HG03280 (cell line): ENCODE data around the gene RANBP9.

Experiments used
- ATAC-seq: cut with Tn5 transposase; IDR thresholded peaks from one replicate; pipeline ENCODE4 v1.9.1; 2021; ENCODE audit warnings: mild to moderate bottlenecking, moderate library complexity; ENCODE audit not compliant: unreplicated experiment

RANBP9 gene

GRCh38 chr6:13604546-13605416, 106.9 kb downstream of the RANBP9 start:
- ATAC-seq: no peak

- no peak for ATAC-seq
These were observed 107.5 kb downstream of the RANBP9 start for GRCh38 chr6:13604135-13604534.

- ATAC-seq: no peak
These were observed 111.6 kb downstream of the RANBP9 start for GRCh38 chr6:13600036-13600435.

GRCh38 chr6:13597073-13597472, 114.6 kb downstream of the RANBP9 start:
- no peak for ATAC-seq

GRCh38 chr6:13593720-13594119, 117.9 kb downstream of the RANBP9 start:
- ATAC-seq: no peak

- no peak for ATAC-seq
These were observed 118.5 kb downstream of the RANBP9 start for GRCh38 chr6:13593103-13593502.

- no peak for ATAC-seq
These were observed 120.3 kb downstream of the RANBP9 start for GRCh38 chr6:13591205-13591921.

- ATAC-seq: no peak
These were observed 121.0 kb downstream of the RANBP9 start for GRCh38 chr6:13590574-13591153.

- no peak for ATAC-seq
These were observed 121.8 kb downstream of the RANBP9 start for GRCh38 chr6:13589801-13590200.

GRCh38 chr6:13586603-13587542, 124.8 kb downstream of the RANBP9 start:
- no peak for ATAC-seq

GRCh38 chr6:13581700-13582229, 129.9 kb downstream of the RANBP9 start:
- no peak for ATAC-seq

GRCh38 chr6:13579911-13580310, 131.7 kb downstream of the RANBP9 start:
- no peak for ATAC-seq

GRCh38 chr6:13577926-13578325, 133.7 kb downstream of the RANBP9 start:
- no peak for ATAC-seq

- no peak for ATAC-seq
These were observed 135.6 kb downstream of the RANBP9 start for GRCh38 chr6:13576017-13576416.

GRCh38 chr6:13575377-13575775, 136.3 kb downstream of the RANBP9 start:
- ATAC-seq: no peak

- ATAC-seq: peak; percentile 67
These were observed 136.9 kb downstream of the RANBP9 start, which contains the start of gene SIRT5 for GRCh38 chr6:13574571-13575376. Gene SIRT5 (plus strand): TSS chr6:13574601. CDS start chr6:13584111, 9,510 bp downstream.

- ATAC-seq: peak; percentile 80
These were observed 137.5 kb downstream of the RANBP9 start for GRCh38 chr6:13574149-13574570.

GRCh38 chr6:13573669-13574110, 137.9 kb downstream of the RANBP9 start:
- ATAC-seq: no peak

GRCh38 chr6:13572951-13573654, 138.5 kb downstream of the RANBP9 start:
- ATAC-seq: no peak
